ENCODE measurements around the gene NHLRC1. TPM values are rescaled to one million over a fixed set of nuclear protein-coding genes. Genes with fewer than 3 reads are reported as not detected.

Gene NHLRC1
- total RNA-seq, 2 donors from 2014 or later, result 0.14 TPM

DNA sequence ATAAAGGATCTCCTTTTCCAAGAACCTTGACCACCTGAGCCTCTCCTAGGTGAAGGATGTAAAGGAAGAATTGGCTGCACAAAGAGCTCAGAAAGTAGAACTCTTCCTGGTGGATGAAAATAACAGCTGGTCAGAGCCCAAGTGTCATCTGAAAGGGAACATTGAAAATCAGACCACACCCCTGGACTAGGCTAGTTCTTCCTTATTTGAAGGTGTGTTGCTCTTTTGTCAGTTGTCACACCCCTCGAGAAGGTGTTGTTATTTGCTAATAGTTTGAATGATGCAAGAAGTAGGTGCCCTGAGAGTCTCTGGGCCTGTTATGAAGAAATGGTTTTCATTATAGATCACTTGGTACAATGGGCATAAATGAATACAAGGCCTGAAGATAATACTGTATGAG is 31.1 kb downstream of the NHLRC1 start:
- Mint-ChIP-seq H3K36me3 (ENCODE audit: insufficient read depth in 2 of 2) (peaks cover 0 to 5% of the 10 kb centered on the region in 2 donors), H3K4me1 (ENCODE audit: low read depth) (no peaks in the 10 kb centered on the region), H3K4me3 (no peak overlapping the region), H3K27me3 (ENCODE audit: low read depth) (peaks cover 38% of the 10 kb centered on the region), H3K27ac (no peak overlapping the region), H3K9me3 (peaks cover 6 to 9% of the 10 kb centered on the region in 2 donors)
- ATAC-seq (replicated peaks in 1 of 2), result no peak
- DNase-seq, result no peak

DNA sequence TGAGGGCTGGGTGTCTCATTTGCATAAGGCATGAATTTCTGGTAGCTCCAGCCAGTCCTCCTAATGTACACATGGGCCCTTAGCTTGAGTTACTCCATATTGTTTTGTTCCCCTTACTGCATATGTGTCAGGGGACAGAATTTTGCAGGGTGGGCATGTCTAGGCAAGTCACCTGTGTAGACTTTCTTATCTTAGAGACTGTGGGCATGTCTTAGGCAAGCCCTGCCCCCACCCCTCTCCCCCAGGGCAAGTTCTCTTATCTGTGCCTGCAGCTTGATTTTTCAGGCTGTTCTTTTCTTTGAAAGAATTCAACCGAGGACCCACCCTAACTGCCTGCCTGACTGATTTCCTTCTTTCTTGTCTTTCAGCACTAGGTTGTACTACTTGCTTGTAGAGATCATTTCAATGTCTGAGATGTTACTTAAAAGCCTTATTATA is 32.1 kb downstream of the NHLRC1 start:
- peaks cover 6 to 9% of the 10 kb centered on the region in 2 donors for H3K9me3 Mint-ChIP-seq
- no peak for ATAC-seq (replicated peaks in 1 of 2)
- H3K4me3 Mint-ChIP-seq, result no peak overlapping the region
- no peak for DNase-seq
- H3K4me1 Mint-ChIP-seq (ENCODE audit: low read depth), result no peaks in the 10 kb centered on the region
- H3K27ac Mint-ChIP-seq, result no peak overlapping the region
- H3K27me3 Mint-ChIP-seq (ENCODE audit: low read depth), result peaks cover 31% of the 10 kb centered on the region
- H3K36me3 Mint-ChIP-seq (ENCODE audit: insufficient read depth in 2 of 2), result peaks cover 0 to 5% of the 10 kb centered on the region in 2 donors

DNA sequence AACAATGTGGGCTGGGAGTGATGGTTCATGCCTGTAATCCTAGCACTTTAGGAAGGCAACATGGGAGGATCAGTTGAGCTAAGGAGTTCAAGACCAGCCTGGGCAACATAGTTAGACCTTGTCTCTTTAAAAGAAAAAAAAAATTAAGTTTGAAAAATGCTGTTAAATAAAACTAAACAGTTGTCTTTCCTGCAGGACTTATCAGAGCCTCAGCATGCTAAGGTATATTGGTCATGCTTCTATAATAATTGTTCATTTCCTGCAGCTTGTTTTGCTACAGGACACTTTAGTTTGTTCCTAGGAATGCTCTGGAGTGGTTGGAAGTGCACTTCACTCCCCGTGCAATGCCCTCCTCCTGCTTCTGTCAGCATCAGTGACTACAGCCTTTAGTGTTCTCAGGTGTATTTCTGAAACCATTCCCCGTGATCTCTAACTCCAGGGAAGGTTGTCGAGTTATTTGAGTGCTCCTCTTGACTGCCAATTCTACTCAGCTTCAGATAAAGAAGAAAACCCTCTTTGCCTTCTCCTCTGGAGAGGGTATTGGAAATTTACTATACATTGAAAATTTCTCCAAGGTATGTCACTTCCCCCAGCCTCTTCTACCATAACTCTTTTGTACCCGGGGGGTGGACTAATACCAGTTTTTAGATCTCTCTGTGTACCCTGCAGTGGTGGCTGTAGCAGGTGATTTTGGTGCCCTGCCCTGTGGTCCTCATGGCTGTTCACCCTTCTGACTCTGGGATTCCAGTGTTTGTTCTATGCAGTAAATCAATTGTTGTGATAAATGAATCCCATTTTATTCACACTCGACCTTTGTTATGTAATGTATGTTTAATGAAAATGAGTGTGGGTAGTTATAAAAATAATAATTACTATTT is 33.8 kb downstream of the NHLRC1 start:
- no peak for ATAC-seq (replicated peaks in 1 of 2)
- Mint-ChIP-seq H3K27ac (no peak overlapping the region), H3K9me3 (peaks cover 6 to 9% of the 10 kb centered on the region in 2 donors), H3K36me3 (ENCODE audit: insufficient read depth in 2 of 2) (peaks cover 0 to 5% of the 10 kb centered on the region in 2 donors), H3K4me3 (no peak overlapping the region), H3K4me1 (ENCODE audit: low read depth) (no peaks in the 10 kb centered on the region), H3K27me3 (ENCODE audit: low read depth) (peaks cover 30% of the 10 kb centered on the region)
- DNase-seq, result no peak

DNA sequence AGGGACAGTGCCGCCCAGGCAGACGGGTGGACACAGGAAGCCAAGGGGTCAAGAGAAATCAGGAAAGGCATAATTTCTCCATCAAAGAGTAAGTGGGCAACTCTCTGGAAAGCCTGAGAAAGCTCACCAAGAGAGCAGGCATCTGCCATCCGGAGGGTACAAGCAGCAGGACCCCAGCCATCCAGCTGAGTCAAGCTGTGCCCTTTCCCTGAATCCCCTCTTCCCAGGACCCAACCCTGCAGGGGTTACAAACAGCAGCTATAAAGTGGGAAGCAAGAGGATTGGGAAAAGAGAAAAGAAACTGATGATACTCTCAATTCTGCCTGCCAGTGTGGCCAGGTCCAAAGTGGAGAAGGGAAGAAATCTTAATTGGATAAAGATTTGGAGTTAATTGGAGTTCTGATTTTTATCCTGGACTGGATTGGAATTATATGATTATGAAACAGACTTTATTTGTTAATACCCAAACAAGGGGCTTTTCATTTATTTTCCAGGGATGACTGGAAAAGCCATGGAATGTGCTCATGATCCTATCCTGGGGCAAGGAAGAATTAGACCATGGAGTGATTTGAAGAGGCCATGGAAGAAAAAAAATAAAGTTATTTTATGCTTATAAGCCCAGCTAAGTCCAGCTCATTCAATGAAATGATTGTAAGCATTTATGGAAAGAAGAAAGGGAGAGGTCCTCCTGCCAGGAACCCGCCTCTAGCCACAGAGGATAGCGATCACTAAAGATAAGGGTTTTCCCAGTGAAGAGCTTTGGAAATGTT is 34.9 kb downstream of the NHLRC1 start:
- ATAC-seq (replicated peaks in 1 of 2) (no peak), DNase-seq (no peak)
- peaks cover 0 to 5% of the 10 kb centered on the region in 2 donors for H3K36me3 Mint-ChIP-seq (ENCODE audit: insufficient read depth in 2 of 2)
- peaks cover 33% of the 10 kb centered on the region for H3K27me3 Mint-ChIP-seq (ENCODE audit: low read depth)
- H3K4me3 Mint-ChIP-seq, result no peak overlapping the region
- peaks cover 6 to 9% of the 10 kb centered on the region in 2 donors for H3K9me3 Mint-ChIP-seq
- H3K27ac Mint-ChIP-seq, result no peak overlapping the region
- no peaks in the 10 kb centered on the region for H3K4me1 Mint-ChIP-seq (ENCODE audit: low read depth)

DNA sequence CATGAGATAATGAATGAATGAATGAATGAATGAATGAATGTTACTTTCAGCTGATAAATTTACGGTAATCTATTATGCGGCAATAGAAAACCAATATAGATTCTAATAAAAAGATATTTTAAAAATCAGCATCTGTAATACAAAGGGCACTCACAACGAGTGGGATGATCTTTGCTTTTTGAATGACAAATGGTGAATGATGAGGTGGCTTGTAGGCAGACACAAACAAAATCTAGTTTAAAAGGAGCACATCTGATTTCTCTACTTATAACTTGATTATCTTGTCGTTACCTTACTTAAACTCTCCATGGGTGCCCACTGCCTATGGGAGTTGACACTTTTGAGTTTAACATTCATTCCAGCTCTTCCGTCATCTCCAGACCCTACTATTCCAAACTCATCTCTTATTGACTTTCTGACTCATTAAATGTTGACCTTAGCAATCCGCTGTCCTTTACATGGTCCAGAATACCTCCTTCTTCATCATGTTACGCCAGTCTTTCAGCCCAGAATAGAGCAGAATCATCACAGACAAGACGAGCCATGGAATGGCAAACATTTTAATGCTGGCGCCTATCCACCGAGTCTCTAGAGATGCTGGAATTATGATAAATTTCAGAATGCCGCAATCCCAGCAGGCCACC is 41.3 kb downstream of the NHLRC1 start:
- Mint-ChIP-seq H3K4me1 (ENCODE audit: low read depth) (no peaks in the 10 kb centered on the region), H3K36me3 (ENCODE audit: insufficient read depth in 2 of 2) (peaks cover 0 to 5% of the 10 kb centered on the region in 2 donors), H3K27ac (no peak overlapping the region), H3K4me3 (no peak overlapping the region), H3K27me3 (ENCODE audit: low read depth) (peaks cover 44% of the 10 kb centered on the region), H3K9me3 (peaks cover 0 to 3% of the 10 kb centered on the region in 2 donors)
- DNase-seq, result no peak
- ATAC-seq (replicated peaks in 1 of 2), result no peak

DNA sequence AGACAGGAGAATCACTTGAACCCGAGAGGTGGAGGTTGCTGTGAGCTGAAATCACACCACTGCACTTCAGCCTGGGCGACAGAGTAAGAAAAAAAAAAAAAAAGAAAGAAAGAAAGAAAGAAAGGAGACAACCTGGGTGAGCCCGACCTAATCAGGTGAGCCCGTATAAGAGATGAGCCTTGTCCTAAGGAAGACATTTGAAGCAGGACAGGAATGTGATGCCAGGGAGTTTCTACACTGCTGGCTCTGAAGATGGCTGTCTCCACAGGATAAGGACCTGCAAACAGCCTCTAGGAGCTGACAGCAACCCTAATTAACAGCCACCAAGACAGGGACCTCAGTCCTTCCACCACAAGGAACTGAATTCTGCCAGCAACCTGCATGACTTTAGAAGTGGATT is 41.9 kb downstream of the NHLRC1 start:
- Mint-ChIP-seq H3K4me1 (ENCODE audit: low read depth) (no peaks in the 10 kb centered on the region), H3K36me3 (ENCODE audit: insufficient read depth in 2 of 2) (peaks cover 2 to 10% of the 10 kb centered on the region in 2 donors), H3K4me3 (no peak overlapping the region), H3K27ac (no peak overlapping the region), H3K9me3 (peaks cover 4 to 7% of the 10 kb centered on the region in 2 donors), H3K27me3 (ENCODE audit: low read depth) (peaks cover 50% of the 10 kb centered on the region)
- DNase-seq (no peak), ATAC-seq (replicated peaks in 1 of 2) (no peak)

DNA sequence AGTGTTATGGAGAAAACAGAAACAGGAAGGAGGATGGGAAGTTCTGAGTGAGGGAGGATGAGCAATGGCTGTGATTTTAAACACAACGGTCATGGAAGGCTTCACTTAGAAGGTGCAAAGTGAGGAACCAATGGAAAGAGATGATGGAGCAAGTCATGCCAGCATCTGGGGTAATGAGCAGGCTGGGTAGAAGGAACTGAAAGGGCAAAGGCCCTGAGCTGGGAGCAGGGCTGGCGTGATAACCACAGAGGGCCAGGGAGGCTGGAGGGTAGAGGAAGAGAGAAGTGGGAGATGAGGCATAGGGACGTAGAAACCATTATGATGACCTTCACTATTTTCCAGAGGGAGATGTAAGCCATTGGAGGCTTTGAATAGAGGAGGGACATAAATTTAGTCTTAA is 43.6 kb downstream of the NHLRC1 start:
- DNase-seq (no peak), ATAC-seq (replicated peaks in 1 of 2) (no peak)
- Mint-ChIP-seq H3K9me3 (peaks cover 8 to 10% of the 10 kb centered on the region in 2 donors), H3K36me3 (ENCODE audit: insufficient read depth in 2 of 2) (peaks cover 8 to 18% of the 10 kb centered on the region in 2 donors), H3K27me3 (ENCODE audit: low read depth) (peaks cover 45% of the 10 kb centered on the region), H3K4me1 (ENCODE audit: low read depth) (no peaks in the 10 kb centered on the region), H3K27ac (no peak overlapping the region), H3K4me3 (no peak overlapping the region)

DNA sequence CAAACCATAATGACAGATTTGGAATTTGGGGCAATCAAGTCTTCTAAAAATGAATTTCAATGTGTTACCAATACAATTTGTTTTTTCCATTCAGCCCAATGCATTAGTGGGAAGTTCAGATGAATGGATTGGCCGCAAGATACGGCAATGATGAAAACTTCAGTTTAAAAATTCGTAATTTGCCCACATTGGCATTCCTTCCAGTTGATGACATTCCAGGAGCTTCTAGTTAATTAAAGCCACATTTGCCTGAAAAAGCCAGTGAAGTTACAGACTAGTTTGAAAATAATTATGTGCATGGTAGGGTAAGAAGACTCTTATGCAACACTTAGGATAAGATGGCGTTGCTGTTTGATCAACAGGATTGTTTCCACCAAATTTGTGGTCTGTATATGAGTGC is 46.2 kb downstream of the NHLRC1 start:
- peaks cover 8 to 18% of the 10 kb centered on the region in 2 donors for H3K36me3 Mint-ChIP-seq (ENCODE audit: insufficient read depth in 2 of 2)
- no peak overlapping the region for H3K27ac Mint-ChIP-seq
- peaks cover 8 to 10% of the 10 kb centered on the region in 2 donors for H3K9me3 Mint-ChIP-seq
- ATAC-seq (replicated peaks in 1 of 2), result no peak
- DNase-seq, result no peak
- no peak overlapping the region for H3K4me3 Mint-ChIP-seq
- H3K27me3 Mint-ChIP-seq (ENCODE audit: low read depth), result peaks cover 49% of the 10 kb centered on the region
- H3K4me1 Mint-ChIP-seq (ENCODE audit: low read depth), result no peaks in the 10 kb centered on the region

DNA sequence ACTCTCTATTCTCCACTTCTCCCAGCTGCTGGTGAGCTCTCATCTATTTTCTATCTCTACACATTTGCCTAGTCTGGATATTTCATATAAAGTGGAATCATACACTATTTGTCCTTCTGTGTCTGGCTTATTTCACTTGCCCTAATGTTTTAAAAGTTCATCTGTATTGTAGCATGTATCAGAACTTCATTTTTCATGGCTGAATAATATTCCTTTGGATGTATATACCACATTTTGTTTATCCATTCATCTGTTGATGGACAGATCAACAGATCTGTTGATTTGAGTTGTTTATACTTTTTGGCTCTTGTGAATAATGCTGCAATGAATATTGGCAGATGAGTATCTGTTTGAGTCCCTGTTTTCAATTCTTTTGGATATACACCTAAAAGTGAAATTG is 49.6 kb downstream of the NHLRC1 start:
- peaks cover 50% of the 10 kb centered on the region for H3K27me3 Mint-ChIP-seq (ENCODE audit: low read depth)
- no peak overlapping the region for H3K4me3 Mint-ChIP-seq
- peaks cover 8 to 12% of the 10 kb centered on the region in 2 donors for H3K9me3 Mint-ChIP-seq
- ATAC-seq (replicated peaks in 1 of 2) (no peak), DNase-seq (no peak)
- no peaks in the 10 kb centered on the region for H3K4me1 Mint-ChIP-seq (ENCODE audit: low read depth)
- H3K36me3 Mint-ChIP-seq (ENCODE audit: insufficient read depth in 2 of 2), result peaks cover 8 to 18% of the 10 kb centered on the region in 2 donors
- H3K27ac Mint-ChIP-seq, result no peak overlapping the region

DNA sequence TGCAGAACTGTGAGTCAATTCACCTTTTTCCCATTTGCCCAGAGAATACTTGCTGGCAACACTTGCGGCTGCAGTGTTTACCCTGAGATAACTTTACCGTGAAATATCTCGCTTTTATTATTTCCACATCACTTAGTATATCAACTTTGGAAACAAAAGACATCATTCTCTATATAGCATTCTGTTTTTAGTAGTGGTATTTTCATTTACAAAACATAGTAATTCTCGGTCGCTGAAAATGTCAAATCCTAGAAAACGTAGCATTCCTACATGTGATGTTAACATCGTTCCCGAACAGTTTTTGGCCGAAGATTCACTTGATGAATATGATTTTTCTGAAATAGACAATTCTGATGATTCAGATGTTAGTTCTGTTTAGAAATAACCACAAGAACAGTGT is 52.0 kb downstream of the NHLRC1 start:
- peaks cover 5 to 8% of the 10 kb centered on the region in 2 donors for H3K36me3 Mint-ChIP-seq (ENCODE audit: insufficient read depth in 2 of 2)
- no peaks in the 10 kb centered on the region for H3K4me1 Mint-ChIP-seq (ENCODE audit: low read depth)
- peaks cover 4 to 5% of the 10 kb centered on the region in 2 donors for H3K9me3 Mint-ChIP-seq
- no peak for DNase-seq
- ATAC-seq (replicated peaks in 1 of 2), result no peak
- peaks cover 35% of the 10 kb centered on the region for H3K27me3 Mint-ChIP-seq (ENCODE audit: low read depth)
- no peak overlapping the region for H3K27ac Mint-ChIP-seq
- no peak overlapping the region for H3K4me3 Mint-ChIP-seq
